Spleen (tissue), 11 donors: ENCODE results near the gene QPCT. TPM values are rescaled to one million over a fixed set of nuclear protein-coding genes. Genes with fewer than 3 reads are reported as not detected.
"Not testable (repeated sequence)": the region's sequence is repeated elsewhere in the genome, so short reads cannot be mapped to it uniquely, and the experiment has no call there.

ENCODE experiments used
- DNase-seq: peaks from one replicate; pipeline ENCODE4 v3.0.0-alpha.2; 2020
- H3K27ac ChIP-seq, 8 donors: fragments of 200-600 bp; sonication (generic) in 7 of 8; 1 replicate in 4 of 8; 2 replicates in 4 of 8; pipeline versions ENCODE4 v1.5.0 to v1.8.0; 2016 to 2021; ENCODE audit warnings: inconsistent platforms in 4 of 8, mild to moderate bottlenecking in 4 of 8, moderate library complexity in 1 of 8
- H3K27me3 ChIP-seq, 7 donors: fragments of 200-600 bp; sonication (generic) in 6 of 7; replicated peaks in 1 of 7; 1 replicate in 4 of 7; 2 replicates in 3 of 7; pipeline versions ENCODE4 v1.5.0 to v1.8.0; 2016 to 2021; ENCODE audit warnings: inconsistent platforms in 3 of 7, mild to moderate bottlenecking in 1 of 7
- H3K36me3 ChIP-seq, 6 donors: fragments of 200-600 bp; sonication (generic) in 5 of 6; 1 replicate in 4 of 6; 2 replicates in 2 of 6; pipeline versions ENCODE4 v1.5.0 to v1.8.0; 2016 to 2021; ENCODE audit warnings: inconsistent platforms in 2 of 6
- H3K4me1 ChIP-seq, 6 donors: fragments of 200-600 bp; sonication (generic) in 5 of 6; 1 replicate in 3 of 6; 2 replicates in 3 of 6; pipeline versions ENCODE4 v1.5.0 to v1.8.0; 2016 to 2021; ENCODE audit warnings: inconsistent platforms in 3 of 6
- H3K4me3 ChIP-seq, 8 donors: fragments of 200-600 bp; sonication (generic) in 7 of 8; 1 replicate in 4 of 8; 2 replicates in 4 of 8; pipeline versions ENCODE4 v1.5.0 to v1.8.0; 2016 to 2021; ENCODE audit warnings: inconsistent platforms in 4 of 8, mild to moderate bottlenecking in 4 of 8, moderate library complexity in 2 of 8
- H3K9me3 ChIP-seq, 8 donors: fragments of 200-600 bp; sonication (generic) in 7 of 8; 1 replicate in 4 of 8; 2 replicates in 4 of 8; pipeline versions ENCODE4 v1.5.0 to v1.8.0; 2016 to 2021; ENCODE audit warnings: inconsistent platforms in 4 of 8
- CTCF ChIP-seq, 11 experiments: fragments of 200-600 bp in 7 of 11; fragments of 450-650 bp in 4 of 11; sonication (generic) in 4 of 11; IDR thresholded peaks in 8 of 11; conservative IDR thresholded peaks in 3 of 11; 1 replicate in 7 of 11; 2 replicates in 4 of 11; pipeline versions ENCODE4 v1.4.0 to v1.8.0; 2016 to 2021; ENCODE audit warnings: antibody characterized with exemption in 11 of 11, inconsistent platforms in 4 of 11, mild to moderate bottlenecking in 1 of 11
- POLR2A ChIP-seq, 3 donors: fragments of 450-650 bp; IDR thresholded peaks; one replicate each; pipeline ENCODE4 v1.5.1; 2017; ENCODE audit warnings: antibody characterized with exemption in 3 of 3, mild to moderate bottlenecking in 1 of 3
- POLR2AphosphoS5 ChIP-seq, 3 donors: sonication (generic); formaldehyde crosslinking; IDR thresholded peaks; one replicate each; pipeline ENCODE4 v1.5.1; 2017; ENCODE audit warnings: antibody characterized with exemption in 3 of 3
- WGBS, 5 donors: extraction: QIAGEN DNeasy Blood & Tissue Kit in 3 of 5; methylation state at CpG; one replicate each; pipeline versions ENCODE4 v1.1.5 to v1.1.7; 2013 to 2018; 5-methylcytosine and 5-hydroxymethylcytosine counted together
- intact Hi-C: fragments of 100-400 bp; cut with DNase I; formaldehyde crosslinking; loops from one replicate; pipeline ENCODE4 v1.15.0; 2023; ENCODE audit warnings: low total_unique reads
- polyA plus RNA-seq, 3 donors: library from polyadenylated mRNA; stranded (reverse); fragments of 200-250 nt; gene quantifications; one replicate each; pipeline ENCODE4 v1.2.1, GENCODE V29; 2013
- total RNA-seq, 7 donors: library from RNA; depleted of rRNA in 3 of 7; stranded (reverse); fragments of >200 nt in 3 of 7; fragmentation: NEBNext Ultra II Directional in 4 of 7; extraction: Animal tissue kit (Norgen Biotek cat#: 25700) in 4 of 7; gene quantifications; one replicate each; pipeline versions ENCODE4 v1.1.0 to v1.2.1, GENCODE V29; 2016 to 2021
- donor health status: healthy with polysubstance abuse.
- donor health status: DM: no; HTN: no; CAD: no; lungs with moderate emphysema.
- donor health status: DM: no; HTN: no; CAD: no.
- donor health status: Bipolar disorder and iron deficiency.
- donor health status: healthy.
- donor health status: DM: no; HTN: no; CAD: no.
- donor health status: DM: yes; HTN: yes; CAD: no.

QPCT gene
- total and polyA plus RNA-seq, 10 donors: 4.2 to 46.0 (median 19.4) TPM

DNA sequence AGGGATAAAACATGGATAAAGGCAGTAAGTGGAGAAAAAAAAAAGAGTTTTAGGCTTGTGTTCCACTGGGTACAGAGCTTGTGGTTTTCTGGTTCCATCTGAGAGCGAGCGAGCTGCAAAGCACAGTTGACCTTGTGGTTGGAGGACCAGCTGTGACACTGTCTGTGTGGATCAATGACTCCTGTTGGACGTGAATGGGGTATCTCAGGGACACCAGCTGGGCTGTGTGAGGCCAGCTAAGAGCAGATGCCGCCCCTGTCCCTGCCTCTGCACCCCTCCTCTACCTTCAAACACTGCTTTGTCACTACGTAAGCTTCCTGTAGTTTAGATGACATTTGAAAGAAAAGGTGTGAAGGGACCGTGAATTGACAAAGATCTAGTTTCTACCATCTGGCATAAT is 67.8 kb downstream of the QPCT start:
- H3K4me3 ChIP-seq: no peak overlapping the region
- peaks cover 0 to 13% (median 8%) of the 10 kb centered on the region in 6 donors for H3K4me1 ChIP-seq
- no peaks in the 10 kb centered on the region for H3K9me3 ChIP-seq
- no peak for DNase-seq
- WGBS, 5 donors: 45 to 65% (median 49%) methylated on average over 6 of the region's 6 CpGs
- no peaks in the 10 kb centered on the region for H3K36me3 ChIP-seq
- no peak overlapping the region for H3K27ac ChIP-seq
- TF ChIP-seq CTCF (IDR thresholded peaks at IDR 0.05 in 8 of 11, conservative IDR thresholded peaks at IDR 0.05 in 3 of 11): no peak
- no peak for TF ChIP-seq POLR2A (IDR thresholded peaks at IDR 0.05)
- TF ChIP-seq POLR2AphosphoS5 (IDR thresholded peaks at IDR 0.05): no peak
- no peaks in the 10 kb centered on the region for H3K27me3 ChIP-seq
- intact Hi-C loops: loop anchor here (5.0 kb wide), 1 partner anchor 465 kb away; no protein-coding TSS in a partner anchor

GRCh38 chr2:37413911-37414469 is 69.6 kb downstream of the QPCT start:
- not testable (repeated sequence) for H3K27ac ChIP-seq, H3K4me3 ChIP-seq, H3K27me3 ChIP-seq, DNase-seq, H3K9me3 ChIP-seq, H3K36me3 ChIP-seq
- peaks cover 0 to 13% (median 8%) of the 10 kb centered on the region in 6 donors for H3K4me1 ChIP-seq
- 76 to 90% (median 86%) methylated on average over 4 of the region's 4 CpGs for WGBS, 5 donors
- intact Hi-C loops: loop anchor here (2.0 to 5.0 kb wide), 2 partner anchors 419 to 463 kb away; no protein-coding TSS in a partner anchor

GRCh38 chr2:37414470-37414949 is 70.1 kb downstream of the QPCT start:
- no peak overlapping the region for H3K4me3 ChIP-seq
- H3K4me1 ChIP-seq: peaks cover 0 to 13% (median 8%) of the 10 kb centered on the region in 6 donors
- 24 to 33% (median 27%) methylated on average over 8 of the region's 8 CpGs for WGBS, 5 donors
- intact Hi-C loops: loop anchor here (2.0 to 5.0 kb wide), 2 partner anchors 418 to 463 kb away; no protein-coding TSS in a partner anchor
- H3K27ac ChIP-seq: no peak overlapping the region
- H3K9me3 ChIP-seq: no peaks in the 10 kb centered on the region
- TF ChIP-seq POLR2A (IDR thresholded peaks at IDR 0.05) (no peak), CTCF (IDR thresholded peaks at IDR 0.05 in 8 of 11, conservative IDR thresholded peaks at IDR 0.05 in 3 of 11) (peak; percentile 40 to 87 (median 75))
- no peaks in the 10 kb centered on the region for H3K36me3 ChIP-seq
- H3K27me3 ChIP-seq: no peaks in the 10 kb centered on the region
- DNase-seq: no peak

DNA sequence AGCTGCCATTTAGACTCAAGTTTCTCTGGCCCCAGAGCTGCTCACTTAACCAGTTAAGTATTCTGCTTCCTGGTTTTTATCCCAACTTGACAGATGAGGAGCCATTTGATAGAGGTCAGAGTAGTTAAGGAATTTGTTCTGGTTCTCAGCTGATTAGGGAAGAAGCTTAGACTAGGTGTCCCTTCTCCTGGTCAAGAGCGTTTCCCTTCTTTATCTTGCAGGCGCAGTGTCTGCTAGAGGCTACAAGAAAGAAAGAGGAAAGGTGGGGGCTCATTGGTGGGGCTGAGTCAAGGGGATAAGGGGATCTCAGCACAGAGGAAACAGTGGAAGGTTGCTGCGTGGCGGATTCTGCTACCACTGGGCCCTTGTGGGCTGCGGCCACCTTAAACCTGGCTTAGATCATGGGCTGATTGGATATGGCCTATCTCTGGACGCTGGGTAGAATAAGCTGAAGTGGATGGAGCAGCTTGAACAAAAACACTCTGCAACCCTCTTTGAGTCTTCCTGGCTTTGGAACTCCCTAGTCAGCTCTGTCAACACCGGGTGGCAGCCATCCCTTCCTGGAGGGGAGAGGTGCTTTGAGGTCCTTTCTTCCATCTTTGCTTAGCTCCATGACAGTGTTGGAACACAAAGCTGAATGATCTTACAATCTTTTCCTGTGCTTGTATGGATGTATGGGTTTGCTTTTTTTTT is 70.8 kb downstream of the QPCT start:
- TF ChIP-seq POLR2AphosphoS5 (IDR thresholded peaks at IDR 0.05) (no peak), CTCF (IDR thresholded peaks at IDR 0.05 in 8 of 11, conservative IDR thresholded peaks at IDR 0.05 in 3 of 11) (no peak), POLR2A (IDR thresholded peaks at IDR 0.05) (no peak)
- Histone ChIP-seq H3K27ac (no peak overlapping the region), H3K9me3 (no peaks in the 10 kb centered on the region), H3K4me1 (peaks cover 0 to 13% (median 8%) of the 10 kb centered on the region in 6 donors), H3K4me3 (no peak overlapping the region), H3K36me3 (no peaks in the 10 kb centered on the region), H3K27me3 (no peaks in the 10 kb centered on the region)
- intact Hi-C loops: loop anchor here (2.0 kb wide), 1 partner anchor 418 kb away; no protein-coding TSS in a partner anchor
- DNase-seq: no peak
- 85 to 93% (median 88%) methylated on average over 7 of the region's 7 CpGs for WGBS, 5 donors
